ENCODE results near the gene CAMTA1.

The CAMTA1 gene

GRCh38 chr1:7738044-7738443 is 952.8 kb downstream of the CAMTA1 start:
- no peak for TF ChIP-seq ZNF70 (CRISPR knock-in tag; IDR thresholded peaks at IDR 0.05)
- TF ChIP-seq ZC3H10 (CRISPR knock-in tag; IDR thresholded peaks at IDR 0.05): no peak
- no peak for TF ChIP-seq TOX (CRISPR knock-in tag; IDR thresholded peaks at IDR 0.05; ENCODE audit: borderline replicate concordance)
- no peak for TF ChIP-seq GLIS3 (CRISPR knock-in tag; IDR thresholded peaks at IDR 0.05)
- TF ChIP-seq BACH2 (CRISPR knock-in tag; IDR thresholded peaks at IDR 0.05; ENCODE audit: borderline replicate concordance): no peak
- TF ChIP-seq ZFP3 (CRISPR knock-in tag; IDR thresholded peaks at IDR 0.05): no peak
- TF ChIP-seq CSRNP3 (CRISPR knock-in tag; IDR thresholded peaks at IDR 0.05): no peak
- no peak for ATAC-seq

DNA sequence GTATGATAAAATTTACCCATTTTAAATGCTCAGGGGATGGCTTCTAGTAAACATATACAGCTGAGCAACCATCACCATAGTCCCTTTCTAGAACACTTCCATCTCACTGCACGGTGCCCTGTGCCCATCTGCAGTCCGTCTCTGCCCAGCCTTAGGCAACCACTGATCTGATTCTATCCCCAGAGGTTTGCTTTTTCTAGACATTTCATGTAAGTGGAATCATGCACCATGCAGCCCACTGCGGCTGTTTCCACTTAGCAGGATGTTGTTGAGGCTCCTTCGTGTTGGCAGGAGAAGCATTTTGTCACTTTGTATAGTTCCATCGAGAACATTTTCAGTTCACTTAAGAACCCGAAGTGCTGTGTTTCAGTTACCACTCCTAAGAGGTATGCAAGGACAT is 958.1 kb downstream of the CAMTA1 start:
- no peak for ATAC-seq
- TF ChIP-seq ZFP3 (CRISPR knock-in tag; IDR thresholded peaks at IDR 0.05) (no peak), TCF4 (CRISPR knock-in tag; IDR thresholded peaks at IDR 0.05; ENCODE audit: borderline replicate concordance) (peak; percentile 24; the same call in 1 of the 2 replicates)

DNA sequence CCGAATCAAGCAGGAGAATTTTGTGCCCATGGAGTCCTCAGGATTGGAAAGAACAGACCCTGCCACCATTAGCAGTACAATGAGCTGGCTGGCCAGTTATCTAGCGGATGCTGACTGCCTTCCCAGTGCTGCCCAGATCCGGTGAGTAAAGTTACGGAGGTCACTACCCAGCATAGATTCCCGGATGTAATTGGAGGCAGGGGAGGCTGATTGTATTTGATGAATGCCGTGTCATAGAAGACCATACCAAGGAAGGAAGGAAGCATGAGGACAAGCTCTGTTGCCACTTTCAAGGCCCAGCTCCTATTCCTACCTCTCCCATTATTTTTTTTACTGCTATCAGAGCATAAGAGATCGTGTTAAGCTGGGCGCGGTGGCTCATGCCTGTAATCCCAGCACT is 959.6 kb downstream of the CAMTA1 start:
- no peak for TF ChIP-seq ARNTL (CRISPR knock-in tag; IDR thresholded peaks at IDR 0.05; ENCODE audit: borderline replicate concordance, low read depth)
- no peak for TF ChIP-seq PPARA (CRISPR knock-in tag; IDR thresholded peaks at IDR 0.05; ENCODE audit: borderline replicate concordance)
- TF ChIP-seq CSRNP3 (CRISPR knock-in tag; IDR thresholded peaks at IDR 0.05): no peak
- TF ChIP-seq RARB (CRISPR knock-in tag; IDR thresholded peaks at IDR 0.05): no peak
- TF ChIP-seq CREB5 (CRISPR knock-in tag; IDR thresholded peaks at IDR 0.05; ENCODE audit: low read depth): no peak
- TF ChIP-seq ZNF8 (CRISPR knock-in tag; IDR thresholded peaks at IDR 0.05): no peak
- no peak for TF ChIP-seq ISL1 (CRISPR knock-in tag; IDR thresholded peaks at IDR 0.05)
- TF ChIP-seq, protein P1, sequence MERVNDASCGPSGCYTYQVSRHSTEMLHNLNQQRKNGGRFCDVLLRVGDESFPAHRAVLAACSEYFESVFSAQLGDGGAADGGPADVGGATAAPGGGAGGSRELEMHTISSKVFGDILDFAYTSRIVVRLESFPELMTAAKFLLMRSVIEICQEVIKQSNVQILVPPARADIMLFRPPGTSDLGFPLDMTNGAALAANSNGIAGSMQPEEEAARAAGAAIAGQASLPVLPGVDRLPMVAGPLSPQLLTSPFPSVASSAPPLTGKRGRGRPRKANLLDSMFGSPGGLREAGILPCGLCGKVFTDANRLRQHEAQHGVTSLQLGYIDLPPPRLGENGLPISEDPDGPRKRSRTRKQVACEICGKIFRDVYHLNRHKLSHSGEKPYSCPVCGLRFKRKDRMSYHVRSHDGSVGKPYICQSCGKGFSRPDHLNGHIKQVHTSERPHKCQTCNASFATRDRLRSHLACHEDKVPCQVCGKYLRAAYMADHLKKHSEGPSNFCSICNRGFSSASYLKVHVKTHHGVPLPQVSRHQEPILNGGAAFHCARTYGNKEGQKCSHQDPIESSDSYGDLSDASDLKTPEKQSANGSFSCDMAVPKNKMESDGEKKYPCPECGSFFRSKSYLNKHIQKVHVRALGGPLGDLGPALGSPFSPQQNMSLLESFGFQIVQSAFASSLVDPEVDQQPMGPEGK (CRISPR knock-in tag; IDR thresholded peaks at IDR 0.05; ENCODE audit: borderline replicate concordance): no peak
- no peak for TF ChIP-seq ZNF565 (CRISPR knock-in tag; conservative IDR thresholded peaks at IDR 0.05; ENCODE audit: low read depth)
- no peak for TF ChIP-seq ZFP30 (CRISPR knock-in tag; IDR thresholded peaks at IDR 0.05)
- no peak for TF ChIP-seq TCF4 (CRISPR knock-in tag; IDR thresholded peaks at IDR 0.05; ENCODE audit: borderline replicate concordance)
- TF ChIP-seq GLIS3 (CRISPR knock-in tag; IDR thresholded peaks at IDR 0.05): no peak
- TF ChIP-seq, protein P2, sequence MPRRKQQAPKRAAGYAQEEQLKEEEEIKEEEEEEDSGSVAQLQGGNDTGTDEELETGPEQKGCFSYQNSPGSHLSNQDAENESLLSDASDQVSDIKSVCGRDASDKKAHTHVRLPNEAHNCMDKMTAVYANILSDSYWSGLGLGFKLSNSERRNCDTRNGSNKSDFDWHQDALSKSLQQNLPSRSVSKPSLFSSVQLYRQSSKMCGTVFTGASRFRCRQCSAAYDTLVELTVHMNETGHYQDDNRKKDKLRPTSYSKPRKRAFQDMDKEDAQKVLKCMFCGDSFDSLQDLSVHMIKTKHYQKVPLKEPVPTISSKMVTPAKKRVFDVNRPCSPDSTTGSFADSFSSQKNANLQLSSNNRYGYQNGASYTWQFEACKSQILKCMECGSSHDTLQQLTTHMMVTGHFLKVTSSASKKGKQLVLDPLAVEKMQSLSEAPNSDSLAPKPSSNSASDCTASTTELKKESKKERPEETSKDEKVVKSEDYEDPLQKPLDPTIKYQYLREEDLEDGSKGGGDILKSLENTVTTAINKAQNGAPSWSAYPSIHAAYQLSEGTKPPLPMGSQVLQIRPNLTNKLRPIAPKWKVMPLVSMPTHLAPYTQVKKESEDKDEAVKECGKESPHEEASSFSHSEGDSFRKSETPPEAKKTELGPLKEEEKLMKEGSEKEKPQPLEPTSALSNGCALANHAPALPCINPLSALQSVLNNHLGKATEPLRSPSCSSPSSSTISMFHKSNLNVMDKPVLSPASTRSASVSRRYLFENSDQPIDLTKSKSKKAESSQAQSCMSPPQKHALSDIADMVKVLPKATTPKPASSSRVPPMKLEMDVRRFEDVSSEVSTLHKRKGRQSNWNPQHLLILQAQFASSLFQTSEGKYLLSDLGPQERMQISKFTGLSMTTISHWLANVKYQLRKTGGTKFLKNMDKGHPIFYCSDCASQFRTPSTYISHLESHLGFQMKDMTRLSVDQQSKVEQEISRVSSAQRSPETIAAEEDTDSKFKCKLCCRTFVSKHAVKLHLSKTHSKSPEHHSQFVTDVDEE (CRISPR knock-in tag; IDR thresholded peaks at IDR 0.05): no peak
- no peak for TF ChIP-seq TOX (CRISPR knock-in tag; IDR thresholded peaks at IDR 0.05; ENCODE audit: borderline replicate concordance)
- no peak for TF ChIP-seq ZFP3 (CRISPR knock-in tag; IDR thresholded peaks at IDR 0.05)
- no peak for TF ChIP-seq BACH2 (CRISPR knock-in tag; IDR thresholded peaks at IDR 0.05; ENCODE audit: borderline replicate concordance)
- no peak for TF ChIP-seq POU6F1 (CRISPR knock-in tag; IDR thresholded peaks at IDR 0.05; ENCODE audit: borderline replicate concordance, low read depth)
- no peak for TF ChIP-seq OSR1 (CRISPR knock-in tag; IDR thresholded peaks at IDR 0.05)
- TF ChIP-seq ZC3H10 (CRISPR knock-in tag; IDR thresholded peaks at IDR 0.05): no peak
- ATAC-seq: no peak
